ENCODE measurements around the gene GABRG3.

DNA sequence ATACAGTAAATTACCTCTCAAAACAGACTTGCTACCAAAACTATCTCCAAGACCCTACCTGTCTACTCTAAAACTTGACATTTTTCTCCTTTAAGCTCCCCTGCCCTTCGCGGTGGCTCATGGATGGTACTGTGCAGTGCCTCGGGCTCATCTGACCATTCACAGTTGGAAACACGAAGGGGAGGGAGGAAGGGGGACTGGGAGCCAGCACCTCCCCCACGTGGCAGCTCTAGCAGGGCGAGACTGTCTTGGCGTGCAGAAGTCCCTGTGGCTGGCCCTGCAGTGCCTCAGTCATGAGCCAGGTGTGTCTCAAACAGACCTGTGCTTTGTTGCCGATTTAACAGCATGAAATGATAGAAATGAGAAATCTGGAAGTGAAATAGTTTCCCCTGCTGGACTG lies 372.0 kb downstream of the GABRG3 start:
- TF ChIP-seq, protein P1, sequence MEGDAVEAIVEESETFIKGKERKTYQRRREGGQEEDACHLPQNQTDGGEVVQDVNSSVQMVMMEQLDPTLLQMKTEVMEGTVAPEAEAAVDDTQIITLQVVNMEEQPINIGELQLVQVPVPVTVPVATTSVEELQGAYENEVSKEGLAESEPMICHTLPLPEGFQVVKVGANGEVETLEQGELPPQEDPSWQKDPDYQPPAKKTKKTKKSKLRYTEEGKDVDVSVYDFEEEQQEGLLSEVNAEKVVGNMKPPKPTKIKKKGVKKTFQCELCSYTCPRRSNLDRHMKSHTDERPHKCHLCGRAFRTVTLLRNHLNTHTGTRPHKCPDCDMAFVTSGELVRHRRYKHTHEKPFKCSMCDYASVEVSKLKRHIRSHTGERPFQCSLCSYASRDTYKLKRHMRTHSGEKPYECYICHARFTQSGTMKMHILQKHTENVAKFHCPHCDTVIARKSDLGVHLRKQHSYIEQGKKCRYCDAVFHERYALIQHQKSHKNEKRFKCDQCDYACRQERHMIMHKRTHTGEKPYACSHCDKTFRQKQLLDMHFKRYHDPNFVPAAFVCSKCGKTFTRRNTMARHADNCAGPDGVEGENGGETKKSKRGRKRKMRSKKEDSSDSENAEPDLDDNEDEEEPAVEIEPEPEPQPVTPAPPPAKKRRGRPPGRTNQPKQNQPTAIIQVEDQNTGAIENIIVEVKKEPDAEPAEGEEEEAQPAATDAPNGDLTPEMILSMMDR (conservative IDR thresholded peaks at IDR 0.05; ENCODE audit: low read depth, low read length) = no peak
- no peak for TF ChIP-seq POLR2A (IDR thresholded peaks at IDR 0.05; ENCODE audit: low read depth, low read length)
- TF ChIP-seq, protein P2, sequence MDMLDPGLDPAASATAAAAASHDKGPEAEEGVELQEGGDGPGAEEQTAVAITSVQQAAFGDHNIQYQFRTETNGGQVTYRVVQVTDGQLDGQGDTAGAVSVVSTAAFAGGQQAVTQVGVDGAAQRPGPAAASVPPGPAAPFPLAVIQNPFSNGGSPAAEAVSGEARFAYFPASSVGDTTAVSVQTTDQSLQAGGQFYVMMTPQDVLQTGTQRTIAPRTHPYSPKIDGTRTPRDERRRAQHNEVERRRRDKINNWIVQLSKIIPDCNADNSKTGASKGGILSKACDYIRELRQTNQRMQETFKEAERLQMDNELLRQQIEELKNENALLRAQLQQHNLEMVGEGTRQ (IDR thresholded peaks at IDR 0.05; ENCODE audit: low read depth, low read length) = no peak
- TF ChIP-seq RCOR1 (IDR thresholded peaks at IDR 0.05; ENCODE audit: insufficient replicate concordance, low read length) = no peak
- TF ChIP-seq CHD1 (IDR thresholded peaks at IDR 0.05; ENCODE audit: low read depth, low read length) = no peak
- TF ChIP-seq NFE2L2 (IDR thresholded peaks at IDR 0.05; ENCODE audit: low read depth, low read length) = no peak
- no peak for TF ChIP-seq BHLHE40 (IDR thresholded peaks at IDR 0.05; ENCODE audit: low read depth, low read length)
- TF ChIP-seq MAZ (IDR thresholded peaks at IDR 0.05; ENCODE audit: borderline replicate concordance, low read depth, low read length) = no peak
- no peak for TF ChIP-seq SMC3 (IDR thresholded peaks at IDR 0.05; ENCODE audit: low read depth, low read length)
- no peak for TF ChIP-seq RAD21 (IDR thresholded peaks at IDR 0.05; ENCODE audit: low read length)
- no peak for TF ChIP-seq FOS (IDR thresholded peaks at IDR 0.05; ENCODE audit: low read depth, low read length)
- TF ChIP-seq CEBPB (IDR thresholded peaks at IDR 0.05; ENCODE audit: low read depth, low read length) = no peak

Data from IMR-90 (cell line).